ENCODE results near the gene ADGRG3. TPM values are rescaled to one million over a fixed set of nuclear protein-coding genes. Genes with fewer than 3 reads are reported as not detected.
A peak's percentile ranks its signal among the peaks of the same experiment; 100 is the strongest.

ADGRG3 gene
- total and polyA plus RNA-seq, 9 of the 15 experiments (the other 6 are each of a cell fraction or from before 2014, with no cell fraction given) = 0.09 to 0.52 (median 0.14) TPM; not detected in 3

GRCh38 chr16:57623251-57624043 is 44.7 kb upstream of the ADGRG3 start (continued):
- TF ChIP-seq HMG20A (CRISPR knock-in tag; conservative IDR thresholded peaks at IDR 0.05) (no peak), ZNF24 (IDR thresholded peaks at IDR 0.05) (no peak), SMARCA4 (IDR thresholded peaks at IDR 0.05) (peak; percentile 52; the same call in 1 of the 2 replicates), ZFP1 (CRISPR knock-in tag; IDR thresholded peaks at IDR 0.05) (no peak), COPS2 (conservative IDR thresholded peaks at IDR 0.05) (no peak), ZHX1 (conservative IDR thresholded peaks at IDR 0.05; ENCODE audit: low read length) (no peak), MTF1 (CRISPR knock-in tag; IDR thresholded peaks at IDR 0.05; ENCODE audit: borderline replicate concordance) (no peak), DPF2 (IDR thresholded peaks at IDR 0.05) (peak; percentile 42; the same call in 1 of the 2 replicates), ESRRA (IDR thresholded peaks at IDR 0.05; ENCODE audit: borderline replicate concordance, low read depth) (peak; percentile 46), BRD4 (IDR thresholded peaks at IDR 0.05) (no peak), ZBTB17 (CRISPR knock-in tag; IDR thresholded peaks at IDR 0.05) (no peak), ZNF830 (CRISPR knock-in tag; IDR thresholded peaks at IDR 0.05) (no peak), CBFA2T3 (IDR thresholded peaks at IDR 0.05) (peak; percentile 53), JUND (IDR thresholded peaks at IDR 0.05; ENCODE audit: borderline replicate concordance, low read depth, low read length) (peak; percentile 51; the same call in 1 of the 2 replicates), JUND (tag; IDR thresholded peaks at IDR 0.05; ENCODE audit: borderline replicate concordance, low read depth, low read length) (no peak; the same call in 2 of the 3 replicates), CBX1 (IDR thresholded peaks at IDR 0.05; ENCODE audit: low read depth) (peak; percentile 83; the same call in 1 of the 2 replicates)
- TF ChIP-seq, protein P1, sequence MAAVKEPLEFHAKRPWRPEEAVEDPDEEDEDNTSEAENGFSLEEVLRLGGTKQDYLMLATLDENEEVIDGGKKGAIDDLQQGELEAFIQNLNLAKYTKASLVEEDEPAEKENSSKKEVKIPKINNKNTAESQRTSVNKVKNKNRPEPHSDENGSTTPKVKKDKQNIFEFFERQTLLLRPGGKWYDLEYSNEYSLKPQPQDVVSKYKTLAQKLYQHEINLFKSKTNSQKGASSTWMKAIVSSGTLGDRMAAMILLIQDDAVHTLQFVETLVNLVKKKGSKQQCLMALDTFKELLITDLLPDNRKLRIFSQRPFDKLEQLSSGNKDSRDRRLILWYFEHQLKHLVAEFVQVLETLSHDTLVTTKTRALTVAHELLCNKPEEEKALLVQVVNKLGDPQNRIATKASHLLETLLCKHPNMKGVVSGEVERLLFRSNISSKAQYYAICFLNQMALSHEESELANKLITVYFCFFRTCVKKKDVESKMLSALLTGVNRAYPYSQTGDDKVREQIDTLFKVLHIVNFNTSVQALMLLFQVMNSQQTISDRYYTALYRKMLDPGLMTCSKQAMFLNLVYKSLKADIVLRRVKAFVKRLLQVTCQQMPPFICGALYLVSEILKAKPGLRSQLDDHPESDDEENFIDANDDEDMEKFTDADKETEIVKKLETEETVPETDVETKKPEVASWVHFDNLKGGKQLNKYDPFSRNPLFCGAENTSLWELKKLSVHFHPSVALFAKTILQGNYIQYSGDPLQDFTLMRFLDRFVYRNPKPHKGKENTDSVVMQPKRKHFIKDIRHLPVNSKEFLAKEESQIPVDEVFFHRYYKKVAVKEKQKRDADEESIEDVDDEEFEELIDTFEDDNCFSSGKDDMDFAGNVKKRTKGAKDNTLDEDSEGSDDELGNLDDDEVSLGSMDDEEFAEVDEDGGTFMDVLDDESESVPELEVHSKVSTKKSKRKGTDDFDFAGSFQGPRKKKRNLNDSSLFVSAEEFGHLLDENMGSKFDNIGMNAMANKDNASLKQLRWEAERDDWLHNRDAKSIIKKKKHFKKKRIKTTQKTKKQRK (IDR thresholded peaks at IDR 0.05; ENCODE audit: borderline replicate concordance, low read depth, low read length) = no peak
- TF ChIP-seq, protein P2, sequence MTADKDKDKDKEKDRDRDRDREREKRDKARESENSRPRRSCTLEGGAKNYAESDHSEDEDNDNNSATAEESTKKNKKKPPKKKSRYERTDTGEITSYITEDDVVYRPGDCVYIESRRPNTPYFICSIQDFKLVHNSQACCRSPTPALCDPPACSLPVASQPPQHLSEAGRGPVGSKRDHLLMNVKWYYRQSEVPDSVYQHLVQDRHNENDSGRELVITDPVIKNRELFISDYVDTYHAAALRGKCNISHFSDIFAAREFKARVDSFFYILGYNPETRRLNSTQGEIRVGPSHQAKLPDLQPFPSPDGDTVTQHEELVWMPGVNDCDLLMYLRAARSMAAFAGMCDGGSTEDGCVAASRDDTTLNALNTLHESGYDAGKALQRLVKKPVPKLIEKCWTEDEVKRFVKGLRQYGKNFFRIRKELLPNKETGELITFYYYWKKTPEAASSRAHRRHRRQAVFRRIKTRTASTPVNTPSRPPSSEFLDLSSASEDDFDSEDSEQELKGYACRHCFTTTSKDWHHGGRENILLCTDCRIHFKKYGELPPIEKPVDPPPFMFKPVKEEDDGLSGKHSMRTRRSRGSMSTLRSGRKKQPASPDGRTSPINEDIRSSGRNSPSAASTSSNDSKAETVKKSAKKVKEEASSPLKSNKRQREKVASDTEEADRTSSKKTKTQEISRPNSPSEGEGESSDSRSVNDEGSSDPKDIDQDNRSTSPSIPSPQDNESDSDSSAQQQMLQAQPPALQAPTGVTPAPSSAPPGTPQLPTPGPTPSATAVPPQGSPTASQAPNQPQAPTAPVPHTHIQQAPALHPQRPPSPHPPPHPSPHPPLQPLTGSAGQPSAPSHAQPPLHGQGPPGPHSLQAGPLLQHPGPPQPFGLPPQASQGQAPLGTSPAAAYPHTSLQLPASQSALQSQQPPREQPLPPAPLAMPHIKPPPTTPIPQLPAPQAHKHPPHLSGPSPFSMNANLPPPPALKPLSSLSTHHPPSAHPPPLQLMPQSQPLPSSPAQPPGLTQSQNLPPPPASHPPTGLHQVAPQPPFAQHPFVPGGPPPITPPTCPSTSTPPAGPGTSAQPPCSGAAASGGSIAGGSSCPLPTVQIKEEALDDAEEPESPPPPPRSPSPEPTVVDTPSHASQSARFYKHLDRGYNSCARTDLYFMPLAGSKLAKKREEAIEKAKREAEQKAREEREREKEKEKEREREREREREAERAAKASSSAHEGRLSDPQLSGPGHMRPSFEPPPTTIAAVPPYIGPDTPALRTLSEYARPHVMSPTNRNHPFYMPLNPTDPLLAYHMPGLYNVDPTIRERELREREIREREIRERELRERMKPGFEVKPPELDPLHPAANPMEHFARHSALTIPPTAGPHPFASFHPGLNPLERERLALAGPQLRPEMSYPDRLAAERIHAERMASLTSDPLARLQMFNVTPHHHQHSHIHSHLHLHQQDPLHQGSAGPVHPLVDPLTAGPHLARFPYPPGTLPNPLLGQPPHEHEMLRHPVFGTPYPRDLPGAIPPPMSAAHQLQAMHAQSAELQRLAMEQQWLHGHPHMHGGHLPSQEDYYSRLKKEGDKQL (CRISPR knock-in tag; IDR thresholded peaks at IDR 0.05; ENCODE audit: borderline replicate concordance) = no peak
